HUES6 (cell line): ENCODE results near the gene TCF25.
"Not testable (repeated sequence)": the region's sequence is repeated elsewhere in the genome, so short reads cannot be mapped to it uniquely, and the experiment has no call there.

Experiments
- H3K27ac ChIP-seq: 2 replicates; pipeline ENCODE4 v1.7.0; 2013; ENCODE audit warnings: low read depth, mild to moderate bottlenecking, low read length, inconsistent platforms
- H3K27me3 ChIP-seq: 2 replicates; pipeline ENCODE4 v1.6.1; 2013; ENCODE audit warnings: low read length; ENCODE audit not compliant: control insufficient read depth, insufficient read depth
- H3K36me3 ChIP-seq: 2 replicates; pipeline ENCODE4 v1.6.1; 2013; ENCODE audit warnings: low read length; ENCODE audit not compliant: control insufficient read depth, insufficient read depth
- H3K4me1 ChIP-seq: 2 replicates; pipeline ENCODE4 v1.6.1; 2013; ENCODE audit warnings: low read length; ENCODE audit not compliant: control insufficient read depth, insufficient read depth
- H3K4me3 ChIP-seq: 2 replicates; pipeline ENCODE4 v1.5.1; 2013; ENCODE audit warnings: low read depth, low read length
- H3K9ac ChIP-seq: one replicate; pipeline ENCODE4 v1.6.1; 2013; ENCODE audit warnings: mild to moderate bottlenecking, low read length
- H3K9me3 ChIP-seq: 2 replicates; pipeline ENCODE4 v1.6.1; 2013; ENCODE audit warnings: low read depth, low read length; ENCODE audit not compliant: control insufficient read depth, insufficient read depth

Gene TCF25

GRCh38 chr16:89910717-89911354 lies 37.4 kb downstream of the TCF25 start:
- H3K27me3 ChIP-seq = no peaks in the 10 kb centered on the region
- no peak overlapping the region for H3K4me3 ChIP-seq
- no peak overlapping the region for H3K27ac ChIP-seq
- peaks cover 58% of the 10 kb centered on the region for H3K36me3 ChIP-seq
- peaks cover 13% of the 10 kb centered on the region for H3K9me3 ChIP-seq
- peaks cover 6% of the 10 kb centered on the region; the same call in 1 of the 2 replicates for H3K4me1 ChIP-seq
- no peak overlapping the region for H3K9ac ChIP-seq

GRCh38 chr16:89911375-89911774 lies 38.0 kb downstream of the TCF25 start:
- Histone ChIP-seq H3K9me3 (peaks cover 13% of the 10 kb centered on the region), H3K4me3 (no peak overlapping the region), H3K9ac (no peak overlapping the region), H3K36me3 (peaks cover 53% of the 10 kb centered on the region), H3K4me1 (peaks cover 6% of the 10 kb centered on the region; the same call in 1 of the 2 replicates), H3K27me3 (no peaks in the 10 kb centered on the region), H3K27ac (no peak overlapping the region)

- H3K4me3 ChIP-seq = no peak overlapping the region
- H3K9me3 ChIP-seq = peaks cover 8% of the 10 kb centered on the region
- no peak overlapping the region for H3K27ac ChIP-seq
- no peaks in the 10 kb centered on the region for H3K27me3 ChIP-seq
- peaks cover 6% of the 10 kb centered on the region; the same call in 1 of the 2 replicates for H3K4me1 ChIP-seq
- H3K9ac ChIP-seq = no peak overlapping the region
- peaks cover 45% of the 10 kb centered on the region for H3K36me3 ChIP-seq
Observed at GRCh38 chr16:89912143-89912542, 38.8 kb downstream of the TCF25 start.

- Histone ChIP-seq H3K27ac (no peak overlapping the region), H3K4me1 (peaks cover 10% of the 10 kb centered on the region; the same call in 1 of the 2 replicates), H3K4me3 (no peak overlapping the region), H3K27me3 (no peaks in the 10 kb centered on the region), H3K36me3 (peaks cover 45% of the 10 kb centered on the region), H3K9me3 (peaks cover 7% of the 10 kb centered on the region; the same call in 1 of the 2 replicates), H3K9ac (no peak overlapping the region)
Observed at GRCh38 chr16:89912627-89913026, 39.2 kb downstream of the TCF25 start.

GRCh38 chr16:89913408-89914387 lies 40.3 kb downstream of the TCF25 start:
- H3K4me3 ChIP-seq = no peak overlapping the region
- no peaks in the 10 kb centered on the region for H3K27me3 ChIP-seq
- H3K4me1 ChIP-seq = peaks cover 19% of the 10 kb centered on the region; the same call in 1 of the 2 replicates
- peaks cover 37% of the 10 kb centered on the region for H3K36me3 ChIP-seq
- no peak overlapping the region for H3K9ac ChIP-seq
- H3K9me3 ChIP-seq = no peaks in the 10 kb centered on the region
- H3K27ac ChIP-seq = no peak overlapping the region

- not testable (repeated sequence) for H3K27ac ChIP-seq, H3K9ac ChIP-seq, H3K27me3 ChIP-seq, H3K9me3 ChIP-seq, H3K4me3 ChIP-seq
- Histone ChIP-seq H3K4me1 (peaks cover 27% of the 10 kb centered on the region; the same call in 1 of the 2 replicates), H3K36me3 (peaks cover 29% of the 10 kb centered on the region)
Observed at GRCh38 chr16:89914642-89915285, 41.4 kb downstream of the TCF25 start.

GRCh38 chr16:89915303-89916232 lies 42.2 kb downstream of the TCF25 start:
- Histone ChIP-seq H3K9ac (no peak overlapping the region), H3K9me3 (no peaks in the 10 kb centered on the region), H3K4me3 (no peak overlapping the region), H3K27me3 (peaks cover 2% of the 10 kb centered on the region; the same call in 1 of the 2 replicates), H3K27ac (no peak overlapping the region), H3K4me1 (peaks cover 28% of the 10 kb centered on the region), H3K36me3 (peaks cover 27% of the 10 kb centered on the region)

- H3K36me3 ChIP-seq = peaks cover 7% of the 10 kb centered on the region; the same call in 1 of the 2 replicates
- H3K9ac ChIP-seq = peak overlapping the region; percentile 41
- no peaks in the 10 kb centered on the region for H3K9me3 ChIP-seq
- H3K4me3 ChIP-seq = peak overlapping the region; percentile 55
- H3K27me3 ChIP-seq = peaks cover 2% of the 10 kb centered on the region; the same call in 1 of the 2 replicates
- peak overlapping the region; percentile 0; the same call in 1 of the 2 replicates for H3K27ac ChIP-seq
- H3K4me1 ChIP-seq = peaks cover 43% of the 10 kb centered on the region
Observed at GRCh38 chr16:89917773-89918452, 44.5 kb downstream of the TCF25 start.

- peaks cover 2% of the 10 kb centered on the region; the same call in 1 of the 2 replicates for H3K27me3 ChIP-seq
- peaks cover 43% of the 10 kb centered on the region for H3K4me1 ChIP-seq
- peak within 1 kb of the TSS; percentile 41 for H3K9ac ChIP-seq
- H3K4me3 ChIP-seq = peak within 1 kb of the TSS; percentile 55
- H3K36me3 ChIP-seq = peaks cover 5% of the 10 kb centered on the region; the same call in 1 of the 2 replicates
- H3K27ac ChIP-seq = peak within 1 kb of the TSS; percentile 0; the same call in 1 of the 2 replicates
- no peaks in the 10 kb centered on the region for H3K9me3 ChIP-seq
Observed at GRCh38 chr16:89918453-89919347, 45.3 kb downstream of the TCF25 start, which contains the start of gene MC1R. MC1R (plus strand) TSS chr16:89918862; CDS start chr16:89919259, 397 bp downstream.
